ENCODE data around the gene PROZ. TPM values are rescaled to one million over a fixed set of nuclear protein-coding genes. Genes with fewer than 3 reads are reported as not detected.
A peak's percentile ranks its signal among the peaks of the same experiment; 100 is the strongest.

Gene PROZ
- total RNA-seq, 1 donor from 2014 or later = not detected

GRCh38 chr13:113195360-113195759 lies 36.9 kb downstream of the PROZ start:
- DNase-seq (ENCODE audit: low spot score in 2 of 2) = no peak
- FAIRE-seq = no peak

- FAIRE-seq = no peak
Observed at GRCh38 chr13:113196970-113197737, 38.7 kb downstream of the PROZ start.

GRCh38 chr13:113201815-113202214 lies 43.4 kb downstream of the PROZ start:
- FAIRE-seq = no peak

More at GRCh38 chr13:113196970-113197737, 38.7 kb downstream of the PROZ start:
- no peak for DNase-seq (ENCODE audit: low spot score in 2 of 2)

GRCh38 chr13:113202912-113203311 lies 44.5 kb downstream of the PROZ start:
- DNase-seq (ENCODE audit: low spot score in 2 of 2) (no peak), FAIRE-seq (no peak)

More at GRCh38 chr13:113201815-113202214, 43.4 kb downstream of the PROZ start:
- no peak for DNase-seq (ENCODE audit: low spot score in 2 of 2)

- FAIRE-seq = no peak
Observed at GRCh38 chr13:113203507-113204377, 45.3 kb downstream of the PROZ start.

GRCh38 chr13:113204378-113204734 lies 45.9 kb downstream of the PROZ start:
- no peak for DNase-seq (ENCODE audit: low spot score in 2 of 2)
- FAIRE-seq = no peak

More at GRCh38 chr13:113203507-113204377, 45.3 kb downstream of the PROZ start:
- no peak for DNase-seq (ENCODE audit: low spot score in 2 of 2)

- DNase-seq (ENCODE audit: low spot score in 2 of 2) = no peak
- no peak for FAIRE-seq
Observed at GRCh38 chr13:113205428-113205931, 47.0 kb downstream of the PROZ start.

GRCh38 chr13:113207460-113207859 lies 49.0 kb downstream of the PROZ start:
- no peak for FAIRE-seq
- no peak for DNase-seq (ENCODE audit: low spot score in 2 of 2)

- DNase-seq (ENCODE audit: low spot score in 2 of 2) (peak in 1 of 2 donors; percentile 28), FAIRE-seq (no peak)
Observed at GRCh38 chr13:113207890-113208420, 49.5 kb downstream of the PROZ start.

GRCh38 chr13:113208421-113209335 lies 50.2 kb downstream of the PROZ start, which contains the start of gene PCID2:
PCID2 (minus strand) TSS chr13:113208669; CDS start chr13:113208634, 35 bp downstream.
- FAIRE-seq = no peak
- peak; percentile 92 to 96 for DNase-seq (ENCODE audit: low spot score in 2 of 2)

- no peak for FAIRE-seq
- DNase-seq (ENCODE audit: low spot score in 2 of 2) = peak; percentile 81 to 85
Observed at GRCh38 chr13:113209336-113209758, 50.9 kb downstream of the PROZ start, which contains the start of gene CUL4A. CUL4A (plus strand) TSS chr13:113209613; CDS start chr13:113209628, 15 bp downstream.

- FAIRE-seq (no peak), DNase-seq (ENCODE audit: low spot score in 2 of 2) (peak in 1 of 2 donors; percentile 54)
Observed at GRCh38 chr13:113209759-113210421, 51.4 kb downstream of the PROZ start.

- no peak for FAIRE-seq
Observed at GRCh38 chr13:113210833-113211232, 52.4 kb downstream of the PROZ start.

GRCh38 chr13:113211774-113212173 lies 53.3 kb downstream of the PROZ start:
- no peak for FAIRE-seq
- no peak for DNase-seq (ENCODE audit: low spot score in 2 of 2)

More at GRCh38 chr13:113210833-113211232, 52.4 kb downstream of the PROZ start:
- DNase-seq (ENCODE audit: low spot score in 2 of 2) = no peak

- FAIRE-seq = no peak
Observed at GRCh38 chr13:113216254-113217048, 58.0 kb downstream of the PROZ start.

GRCh38 chr13:113218586-113218985 lies 60.1 kb downstream of the PROZ start:
- DNase-seq (ENCODE audit: low spot score in 2 of 2) = no peak
- no peak for FAIRE-seq

More at GRCh38 chr13:113216254-113217048, 58.0 kb downstream of the PROZ start:
- DNase-seq (ENCODE audit: low spot score in 2 of 2) = no peak

- no peak for FAIRE-seq
- no peak for DNase-seq (ENCODE audit: low spot score in 2 of 2)
Observed at GRCh38 chr13:113219256-113219940, 61.0 kb downstream of the PROZ start.
